Ishikawa (cell line): Measurements from ENCODE around the gene SMPD1.

Experiments
- EGR1 ChIP-seq: IDR thresholded peaks from 2 replicates; pipeline ENCODE4 v1.6.1; 2012
- EP300 ChIP-seq: IDR thresholded peaks from 2 replicates; pipeline ENCODE4 v1.6.1; 2012; ENCODE audit warnings: borderline replicate concordance
- FOXM1 ChIP-seq: IDR thresholded peaks from 2 replicates; pipeline ENCODE4 v1.6.1; 2012; ENCODE audit warnings: low read depth, borderline replicate concordance
- MAX ChIP-seq: IDR thresholded peaks from 2 replicates; pipeline ENCODE4 v1.6.1; 2012
- NFIC ChIP-seq: IDR thresholded peaks from 2 replicates; pipeline ENCODE4 v1.6.1; 2012
- RAD21 ChIP-seq: IDR thresholded peaks from 2 replicates; pipeline ENCODE4 v1.6.1; 2012; ENCODE audit warnings: low read depth
- REST ChIP-seq: IDR thresholded peaks from 2 replicates; pipeline ENCODE4 v1.6.1; 2012; ENCODE audit warnings: low read depth, mild to moderate bottlenecking
- USF1 ChIP-seq: IDR thresholded peaks from 2 replicates; pipeline ENCODE4 v1.6.1; 2012

GRCh38 chr11:6377902-6378639 is 12.2 kb upstream of the SMPD1 start:
- TF ChIP-seq USF1 (peak; percentile 15; the same call in 1 of the 2 replicates), FOXM1 (no peak), EGR1 (no peak), EP300 (no peak), NFIC (no peak), REST (no peak), RAD21 (no peak), MAX (no peak)
